GM23338 (cell line): ENCODE measurements around the gene C19orf47. TPM values are rescaled to one million over a fixed set of nuclear protein-coding genes. Genes with fewer than 3 reads are reported as not detected.

Source experiments
- ATAC-seq: fragments of 200-7000 bp; cut with Tn5 transposase; 3 replicates; pipeline ENCODE4 v1.9.1; 2020
- DNase-seq: peaks from one replicate; pipeline ENCODE4 v3.0.0-alpha.2; 2015; ENCODE audit warnings: low spot score
- H2AFZ ChIP-seq: fragments of 200-600 bp; sonication (generic); 2 replicates; pipeline ENCODE4 v1.8.0; 2016; ENCODE audit warnings: antibody characterized with exemption, mild to moderate bottlenecking, moderate library complexity
- H3F3A ChIP-seq: fragments of 200-600 bp; sonication (generic); replicated peaks from 2 replicates; pipeline ENCODE4 v1.8.0; 2017; ENCODE audit warnings: antibody characterized with exemption, mixed run types, low read depth
- H3K27ac ChIP-seq: fragments of 200-600 bp; sonication (generic); 2 replicates; pipeline ENCODE4 v1.6.1; 2016; ENCODE audit warnings: low read depth
- H3K27me3 ChIP-seq: fragments of 200-600 bp; sonication (generic); 2 replicates; pipeline ENCODE4 v1.8.0; 2016; ENCODE audit warnings: mild to moderate bottlenecking, mixed run types, moderate library complexity; ENCODE audit not compliant: insufficient read depth
- H3K36me3 ChIP-seq: fragments of 200-600 bp; sonication (generic); 2 replicates; pipeline ENCODE4 v1.8.0; 2016; ENCODE audit warnings: mild to moderate bottlenecking; ENCODE audit not compliant: insufficient read depth
- H3K4me1 ChIP-seq: fragments of 200-600 bp; sonication (generic); 2 replicates; pipeline ENCODE4 v1.8.0; 2016; ENCODE audit warnings: mild to moderate bottlenecking, moderate library complexity; ENCODE audit not compliant: insufficient read depth
- H3K4me2 ChIP-seq: fragments of 200-600 bp; sonication (generic); 2 replicates; pipeline ENCODE4 v1.7.1; 2017; ENCODE audit warnings: mixed run types
- H3K4me3 ChIP-seq: fragments of 200-600 bp; sonication (generic); 2 replicates; pipeline ENCODE4 v1.6.1; 2016; ENCODE audit warnings: mixed run types
- H3K79me2 ChIP-seq: fragments of 200-600 bp; sonication (generic); replicated peaks from 2 replicates; pipeline ENCODE4 v1.8.0; 2017; ENCODE audit warnings: mild to moderate bottlenecking; ENCODE audit not compliant: insufficient read depth
- H3K9me2 ChIP-seq: fragments of 200-600 bp; sonication (generic); 2 replicates; pipeline ENCODE4 v1.8.0; 2017; ENCODE audit not compliant: insufficient read depth
- H4K20me1 ChIP-seq: fragments of 200-600 bp; sonication (generic); replicated peaks from 2 replicates; pipeline ENCODE4 v1.8.0; 2017; ENCODE audit warnings: mild to moderate bottlenecking; ENCODE audit not compliant: insufficient read depth
- H3K27ac Mint-ChIP-seq: 2 replicates; pipeline ENCODE4 v1.8.0; 2020; ENCODE audit warnings: inconsistent platforms, mild to moderate bottlenecking, moderate library complexity, mixed read lengths
- H3K27me3 Mint-ChIP-seq: 3 replicates; pipeline ENCODE4 v1.8.0; 2022; ENCODE audit warnings: low read depth, mild to moderate bottlenecking, moderate library complexity, mixed read lengths, inconsistent platforms; ENCODE audit not compliant: insufficient read depth, poor library complexity
- H3K36me3 Mint-ChIP-seq: 3 replicates; pipeline ENCODE4 v1.8.0; 2021; ENCODE audit warnings: low read depth, mild to moderate bottlenecking, inconsistent platforms, moderate library complexity, mixed read lengths
- H3K4me1 Mint-ChIP-seq: 3 replicates; pipeline ENCODE4 v1.8.0; 2020; ENCODE audit warnings: mild to moderate bottlenecking, inconsistent platforms, mixed read lengths
- H3K4me3 Mint-ChIP-seq: 3 replicates; pipeline ENCODE4 v1.8.0; 2021; ENCODE audit warnings: moderate library complexity, mild to moderate bottlenecking, inconsistent platforms, mixed read lengths
- H3K9me3 Mint-ChIP-seq: 3 replicates; pipeline ENCODE4 v1.8.0; 2020; ENCODE audit warnings: moderate library complexity, mild to moderate bottlenecking, inconsistent platforms, mixed read lengths
- CREB1 ChIP-seq: fragments of 250-450 bp; sonication (Bioruptor Pico); IDR thresholded peaks from 2 replicates; pipeline ENCODE4 v1.5.0; 2020; ENCODE audit warnings: low read depth, mild to moderate bottlenecking, moderate library complexity
- CTCF ChIP-seq, 2 experiments: fragments of 200-600 bp in 1 of 2; sonication (generic) in 1 of 2; conservative IDR thresholded peaks; 2 replicates each; pipeline versions ENCODE4 v1.5.1 to v1.6.1; 2016 to 2017; ENCODE audit warnings: antibody characterized with exemption in 2 of 2, low read depth in 2 of 2, mild to moderate bottlenecking in 2 of 2, moderate library complexity in 1 of 2
- EZH2 ChIP-seq: fragments of 200-600 bp; sonication (generic); IDR thresholded peaks from one replicate; pipeline ENCODE4 v1.8.0; 2017; ENCODE audit warnings: antibody characterized with exemption, mild to moderate bottlenecking, low read depth; ENCODE audit not compliant: unreplicated experiment
- EZH2phosphoT487 ChIP-seq: fragments of 200-600 bp; sonication (generic); IDR thresholded peaks from one replicate; pipeline ENCODE4 v1.8.1; 2018; ENCODE audit warnings: antibody characterized with exemption; ENCODE audit not compliant: unreplicated experiment
- NANOG ChIP-seq: IDR thresholded peaks from 2 replicates; pipeline ENCODE4 v1.6.1; 2016; ENCODE audit warnings: antibody characterized with exemption, borderline replicate concordance
- POLR2AphosphoS5 ChIP-seq: IDR thresholded peaks from 2 replicates; pipeline ENCODE4 v1.6.1; 2016; ENCODE audit warnings: antibody characterized with exemption, low read depth
- STAT1 ChIP-seq: IDR thresholded peaks from one replicate; pipeline ENCODE4 v1.6.1; 2016; ENCODE audit warnings: antibody characterized with exemption; ENCODE audit not compliant: unreplicated experiment
- ZNF114 ChIP-seq: fragments of 250-450 bp; sonication (Bioruptor Pico); IDR thresholded peaks from 2 replicates; pipeline ENCODE4 v1.5.0; 2020; ENCODE audit warnings: mild to moderate bottlenecking, moderate library complexity
- ZNF331 ChIP-seq: fragments of 250-450 bp; sonication (Bioruptor Pico); IDR thresholded peaks from 2 replicates; pipeline ENCODE4 v1.5.0; 2020; ENCODE audit warnings: low read depth, mild to moderate bottlenecking, moderate library complexity
- polyA plus RNA-seq: library from polyadenylated mRNA; unstranded; fragments of >200 nt; fragmentation: Nextera tagmentation; extraction: Ambion mirVana; gene quantifications from 2 replicates; pipeline ENCODE4 v1.2.1, GENCODE V29; 2016
- total RNA-seq: library from RNA; depleted of rRNA; stranded (reverse); fragments of >200 nt; shearing (Covaris generic); gene quantifications from 2 replicates; pipeline ENCODE4 v1.2.3, GENCODE V29; 2014
- TF ChIP-seq, protein P1 (sequence below): fragments of 250-450 bp; sonication (Bioruptor Pico); IDR thresholded peaks from 2 replicates; pipeline ENCODE4 v1.5.0; 2020; ENCODE audit warnings: mild to moderate bottlenecking, moderate library complexity
- TF ChIP-seq, protein P2 (sequence below): IDR thresholded peaks from one replicate; pipeline ENCODE4 v1.6.1; 2018; ENCODE audit warnings: antibody characterized with exemption; ENCODE audit not compliant: unreplicated experiment
- TF ChIP-seq, protein P3 (sequence below): IDR thresholded peaks from 2 replicates; pipeline ENCODE4 v1.6.1; 2016; ENCODE audit warnings: antibody characterized with exemption

C19orf47 gene
- total and polyA plus RNA-seq, 2 experiments from 2014 or later, result 13.1 to 26.6 TPM

GRCh38 chr19:40300668-40301067 is 47.5 kb downstream of the C19orf47 start:
- Histone ChIP-seq H3K36me3 (no peaks in the 10 kb centered on the region), H3K27me3 (no peaks in the 10 kb centered on the region), H3K27ac (no peak overlapping the region), H3K4me2 (no peak overlapping the region), H4K20me1 (no peaks in the 10 kb centered on the region), H3K9me2 (no peaks in the 10 kb centered on the region), H3F3A (no peaks in the 10 kb centered on the region), H3K4me3 (no peak overlapping the region), H3K79me2 (no peaks in the 10 kb centered on the region), H3K4me1 (0 out of 2 replicates have a peak, but pooled peaks cover 7% of the 10 kb centered on the region), H2AFZ (no peak overlapping the region)
- H3K4me1 Mint-ChIP-seq, result peaks cover 9% of the 10 kb centered on the region; the same call in 2 of the 3 replicates
- DNase-seq (no peak), ATAC-seq (no peak)
- H3K36me3 Mint-ChIP-seq, result no peaks in the 10 kb centered on the region
- no peaks in the 10 kb centered on the region for H3K9me3 Mint-ChIP-seq
- no peak overlapping the region for H3K4me3 Mint-ChIP-seq
- no peaks in the 10 kb centered on the region for H3K27me3 Mint-ChIP-seq
- H3K27ac Mint-ChIP-seq, result no peak overlapping the region
- TF ChIP-seq, protein P1, sequence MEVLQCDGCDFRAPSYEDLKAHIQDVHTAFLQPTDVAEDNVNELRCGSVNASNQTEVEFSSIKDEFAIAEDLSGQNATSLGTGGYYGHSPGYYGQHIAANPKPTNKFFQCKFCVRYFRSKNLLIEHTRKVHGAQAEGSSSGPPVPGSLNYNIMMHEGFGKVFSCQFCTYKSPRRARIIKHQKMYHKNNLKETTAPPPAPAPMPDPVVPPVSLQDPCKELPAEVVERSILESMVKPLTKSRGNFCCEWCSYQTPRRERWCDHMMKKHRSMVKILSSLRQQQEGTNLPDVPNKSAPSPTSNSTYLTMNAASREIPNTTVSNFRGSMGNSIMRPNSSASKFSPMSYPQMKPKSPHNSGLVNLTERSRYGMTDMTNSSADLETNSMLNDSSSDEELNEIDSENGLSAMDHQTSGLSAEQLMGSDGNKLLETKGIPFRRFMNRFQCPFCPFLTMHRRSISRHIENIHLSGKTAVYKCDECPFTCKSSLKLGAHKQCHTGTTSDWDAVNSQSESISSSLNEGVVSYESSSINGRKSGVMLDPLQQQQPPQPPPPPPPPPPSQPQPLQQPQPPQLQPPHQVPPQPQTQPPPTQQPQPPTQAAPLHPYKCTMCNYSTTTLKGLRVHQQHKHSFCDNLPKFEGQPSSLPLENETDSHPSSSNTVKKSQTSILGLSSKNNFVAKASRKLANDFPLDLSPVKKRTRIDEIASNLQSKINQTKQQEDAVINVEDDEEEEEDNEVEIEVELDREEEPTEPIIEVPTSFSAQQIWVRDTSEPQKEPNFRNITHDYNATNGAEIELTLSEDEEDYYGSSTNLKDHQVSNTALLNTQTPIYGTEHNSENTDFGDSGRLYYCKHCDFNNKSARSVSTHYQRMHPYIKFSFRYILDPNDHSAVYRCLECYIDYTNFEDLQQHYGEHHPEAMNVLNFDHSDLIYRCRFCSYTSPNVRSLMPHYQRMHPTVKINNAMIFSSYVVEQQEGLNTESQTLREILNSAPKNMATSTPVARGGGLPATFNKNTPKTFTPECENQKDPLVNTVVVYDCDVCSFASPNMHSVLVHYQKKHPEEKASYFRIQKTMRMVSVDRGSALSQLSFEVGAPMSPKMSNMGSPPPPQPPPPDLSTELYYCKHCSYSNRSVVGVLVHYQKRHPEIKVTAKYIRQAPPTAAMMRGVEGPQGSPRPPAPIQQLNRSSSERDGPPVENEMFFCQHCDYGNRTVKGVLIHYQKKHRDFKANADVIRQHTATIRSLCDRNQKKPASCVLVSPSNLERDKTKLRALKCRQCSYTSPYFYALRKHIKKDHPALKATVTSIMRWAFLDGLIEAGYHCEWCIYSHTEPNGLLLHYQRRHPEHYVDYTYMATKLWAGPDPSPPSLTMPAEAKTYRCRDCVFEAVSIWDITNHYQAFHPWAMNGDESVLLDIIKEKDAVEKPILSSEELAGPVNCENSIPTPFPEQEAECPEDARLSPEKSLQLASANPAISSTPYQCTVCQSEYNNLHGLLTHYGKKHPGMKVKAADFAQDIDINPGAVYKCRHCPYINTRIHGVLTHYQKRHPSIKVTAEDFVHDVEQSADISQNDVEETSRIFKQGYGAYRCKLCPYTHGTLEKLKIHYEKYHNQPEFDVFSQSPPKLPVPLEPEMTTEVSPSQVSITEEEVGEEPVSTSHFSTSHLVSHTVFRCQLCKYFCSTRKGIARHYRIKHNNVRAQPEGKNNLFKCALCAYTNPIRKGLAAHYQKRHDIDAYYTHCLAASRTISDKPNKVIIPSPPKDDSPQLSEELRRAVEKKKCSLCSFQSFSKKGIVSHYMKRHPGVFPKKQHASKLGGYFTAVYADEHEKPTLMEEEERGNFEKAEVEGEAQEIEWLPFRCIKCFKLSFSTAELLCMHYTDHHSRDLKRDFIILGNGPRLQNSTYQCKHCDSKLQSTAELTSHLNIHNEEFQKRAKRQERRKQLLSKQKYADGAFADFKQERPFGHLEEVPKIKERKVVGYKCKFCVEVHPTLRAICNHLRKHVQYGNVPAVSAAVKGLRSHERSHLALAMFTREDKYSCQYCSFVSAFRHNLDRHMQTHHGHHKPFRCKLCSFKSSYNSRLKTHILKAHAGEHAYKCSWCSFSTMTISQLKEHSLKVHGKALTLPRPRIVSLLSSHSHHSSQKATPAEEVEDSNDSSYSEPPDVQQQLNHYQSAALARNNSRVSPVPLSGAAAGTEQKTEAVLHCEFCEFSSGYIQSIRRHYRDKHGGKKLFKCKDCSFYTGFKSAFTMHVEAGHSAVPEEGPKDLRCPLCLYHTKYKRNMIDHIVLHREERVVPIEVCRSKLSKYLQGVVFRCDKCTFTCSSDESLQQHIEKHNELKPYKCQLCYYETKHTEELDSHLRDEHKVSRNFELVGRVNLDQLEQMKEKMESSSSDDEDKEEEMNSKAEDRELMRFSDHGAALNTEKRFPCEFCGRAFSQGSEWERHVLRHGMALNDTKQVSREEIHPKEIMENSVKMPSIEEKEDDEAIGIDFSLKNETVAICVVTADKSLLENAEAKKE (CRISPR knock-in tag), result no peak
- TF ChIP-seq ZNF331 (CRISPR knock-in tag) (no peak), POLR2AphosphoS5 (no peak), CTCF (conservative IDR thresholded peaks at IDR 0.05; ENCODE audit: low read depth in 2 of 2) (no peak), EZH2phosphoT487 (no peak), ZNF114 (no peak), CREB1 (CRISPR knock-in tag) (no peak), STAT1 (no peak), NANOG (no peak), EZH2 (no peak)
- TF ChIP-seq, protein P2, sequence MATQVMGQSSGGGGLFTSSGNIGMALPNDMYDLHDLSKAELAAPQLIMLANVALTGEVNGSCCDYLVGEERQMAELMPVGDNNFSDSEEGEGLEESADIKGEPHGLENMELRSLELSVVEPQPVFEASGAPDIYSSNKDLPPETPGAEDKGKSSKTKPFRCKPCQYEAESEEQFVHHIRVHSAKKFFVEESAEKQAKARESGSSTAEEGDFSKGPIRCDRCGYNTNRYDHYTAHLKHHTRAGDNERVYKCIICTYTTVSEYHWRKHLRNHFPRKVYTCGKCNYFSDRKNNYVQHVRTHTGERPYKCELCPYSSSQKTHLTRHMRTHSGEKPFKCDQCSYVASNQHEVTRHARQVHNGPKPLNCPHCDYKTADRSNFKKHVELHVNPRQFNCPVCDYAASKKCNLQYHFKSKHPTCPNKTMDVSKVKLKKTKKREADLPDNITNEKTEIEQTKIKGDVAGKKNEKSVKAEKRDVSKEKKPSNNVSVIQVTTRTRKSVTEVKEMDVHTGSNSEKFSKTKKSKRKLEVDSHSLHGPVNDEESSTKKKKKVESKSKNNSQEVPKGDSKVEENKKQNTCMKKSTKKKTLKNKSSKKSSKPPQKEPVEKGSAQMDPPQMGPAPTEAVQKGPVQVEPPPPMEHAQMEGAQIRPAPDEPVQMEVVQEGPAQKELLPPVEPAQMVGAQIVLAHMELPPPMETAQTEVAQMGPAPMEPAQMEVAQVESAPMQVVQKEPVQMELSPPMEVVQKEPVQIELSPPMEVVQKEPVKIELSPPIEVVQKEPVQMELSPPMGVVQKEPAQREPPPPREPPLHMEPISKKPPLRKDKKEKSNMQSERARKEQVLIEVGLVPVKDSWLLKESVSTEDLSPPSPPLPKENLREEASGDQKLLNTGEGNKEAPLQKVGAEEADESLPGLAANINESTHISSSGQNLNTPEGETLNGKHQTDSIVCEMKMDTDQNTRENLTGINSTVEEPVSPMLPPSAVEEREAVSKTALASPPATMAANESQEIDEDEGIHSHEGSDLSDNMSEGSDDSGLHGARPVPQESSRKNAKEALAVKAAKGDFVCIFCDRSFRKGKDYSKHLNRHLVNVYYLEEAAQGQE, result no peak
- TF ChIP-seq, protein P3, sequence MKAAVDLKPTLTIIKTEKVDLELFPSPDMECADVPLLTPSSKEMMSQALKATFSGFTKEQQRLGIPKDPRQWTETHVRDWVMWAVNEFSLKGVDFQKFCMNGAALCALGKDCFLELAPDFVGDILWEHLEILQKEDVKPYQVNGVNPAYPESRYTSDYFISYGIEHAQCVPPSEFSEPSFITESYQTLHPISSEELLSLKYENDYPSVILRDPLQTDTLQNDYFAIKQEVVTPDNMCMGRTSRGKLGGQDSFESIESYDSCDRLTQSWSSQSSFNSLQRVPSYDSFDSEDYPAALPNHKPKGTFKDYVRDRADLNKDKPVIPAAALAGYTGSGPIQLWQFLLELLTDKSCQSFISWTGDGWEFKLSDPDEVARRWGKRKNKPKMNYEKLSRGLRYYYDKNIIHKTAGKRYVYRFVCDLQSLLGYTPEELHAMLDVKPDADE, result no peak
